GM23338 (cell line): ENCODE measurements around the gene PNPLA8. TPM values are rescaled to one million over a fixed set of nuclear protein-coding genes. Genes with fewer than 3 reads are reported as not detected.

Experiments used
- ATAC-seq: fragments of 200-7000 bp; cut with Tn5 transposase; 3 replicates; pipeline ENCODE4 v1.9.1; 2020
- DNase-seq: peaks from one replicate; pipeline ENCODE4 v3.0.0-alpha.2; 2015; ENCODE audit warnings: low spot score
- H2AFZ ChIP-seq: fragments of 200-600 bp; sonication (generic); 2 replicates; pipeline ENCODE4 v1.8.0; 2016; ENCODE audit warnings: antibody characterized with exemption, mild to moderate bottlenecking, moderate library complexity
- H3F3A ChIP-seq: fragments of 200-600 bp; sonication (generic); replicated peaks from 2 replicates; pipeline ENCODE4 v1.8.0; 2017; ENCODE audit warnings: antibody characterized with exemption, mixed run types, low read depth
- H3K27ac ChIP-seq: fragments of 200-600 bp; sonication (generic); 2 replicates; pipeline ENCODE4 v1.6.1; 2016; ENCODE audit warnings: low read depth
- H3K27me3 ChIP-seq: fragments of 200-600 bp; sonication (generic); 2 replicates; pipeline ENCODE4 v1.8.0; 2016; ENCODE audit warnings: mild to moderate bottlenecking, mixed run types, moderate library complexity; ENCODE audit not compliant: insufficient read depth
- H3K36me3 ChIP-seq: fragments of 200-600 bp; sonication (generic); 2 replicates; pipeline ENCODE4 v1.8.0; 2016; ENCODE audit warnings: mild to moderate bottlenecking; ENCODE audit not compliant: insufficient read depth
- H3K4me1 ChIP-seq: fragments of 200-600 bp; sonication (generic); 2 replicates; pipeline ENCODE4 v1.8.0; 2016; ENCODE audit warnings: mild to moderate bottlenecking, moderate library complexity; ENCODE audit not compliant: insufficient read depth
- H3K4me2 ChIP-seq: fragments of 200-600 bp; sonication (generic); 2 replicates; pipeline ENCODE4 v1.7.1; 2017; ENCODE audit warnings: mixed run types
- H3K4me3 ChIP-seq: fragments of 200-600 bp; sonication (generic); 2 replicates; pipeline ENCODE4 v1.6.1; 2016; ENCODE audit warnings: mixed run types
- H3K79me2 ChIP-seq: fragments of 200-600 bp; sonication (generic); replicated peaks from 2 replicates; pipeline ENCODE4 v1.8.0; 2017; ENCODE audit warnings: mild to moderate bottlenecking; ENCODE audit not compliant: insufficient read depth
- H3K9me2 ChIP-seq: fragments of 200-600 bp; sonication (generic); 2 replicates; pipeline ENCODE4 v1.8.0; 2017; ENCODE audit not compliant: insufficient read depth
- H4K20me1 ChIP-seq: fragments of 200-600 bp; sonication (generic); replicated peaks from 2 replicates; pipeline ENCODE4 v1.8.0; 2017; ENCODE audit warnings: mild to moderate bottlenecking; ENCODE audit not compliant: insufficient read depth
- H3K27ac Mint-ChIP-seq: 2 replicates; pipeline ENCODE4 v1.8.0; 2020; ENCODE audit warnings: inconsistent platforms, mild to moderate bottlenecking, moderate library complexity, mixed read lengths
- H3K27me3 Mint-ChIP-seq: 3 replicates; pipeline ENCODE4 v1.8.0; 2022; ENCODE audit warnings: low read depth, mild to moderate bottlenecking, moderate library complexity, mixed read lengths, inconsistent platforms; ENCODE audit not compliant: insufficient read depth, poor library complexity
- H3K36me3 Mint-ChIP-seq: 3 replicates; pipeline ENCODE4 v1.8.0; 2021; ENCODE audit warnings: low read depth, mild to moderate bottlenecking, inconsistent platforms, moderate library complexity, mixed read lengths
- H3K4me1 Mint-ChIP-seq: 3 replicates; pipeline ENCODE4 v1.8.0; 2020; ENCODE audit warnings: mild to moderate bottlenecking, inconsistent platforms, mixed read lengths
- H3K4me3 Mint-ChIP-seq: 3 replicates; pipeline ENCODE4 v1.8.0; 2021; ENCODE audit warnings: moderate library complexity, mild to moderate bottlenecking, inconsistent platforms, mixed read lengths
- H3K9me3 Mint-ChIP-seq: 3 replicates; pipeline ENCODE4 v1.8.0; 2020; ENCODE audit warnings: moderate library complexity, mild to moderate bottlenecking, inconsistent platforms, mixed read lengths
- EZH2 ChIP-seq: fragments of 200-600 bp; sonication (generic); IDR thresholded peaks from one replicate; pipeline ENCODE4 v1.8.0; 2017; ENCODE audit warnings: antibody characterized with exemption, mild to moderate bottlenecking, low read depth; ENCODE audit not compliant: unreplicated experiment
- EZH2phosphoT487 ChIP-seq: fragments of 200-600 bp; sonication (generic); IDR thresholded peaks from one replicate; pipeline ENCODE4 v1.8.1; 2018; ENCODE audit warnings: antibody characterized with exemption; ENCODE audit not compliant: unreplicated experiment
- JUNB ChIP-seq: IDR thresholded peaks from one replicate; pipeline ENCODE4 v1.6.1; 2016; ENCODE audit warnings: antibody characterized with exemption; ENCODE audit not compliant: unreplicated experiment
- NANOG ChIP-seq: IDR thresholded peaks from 2 replicates; pipeline ENCODE4 v1.6.1; 2016; ENCODE audit warnings: antibody characterized with exemption, borderline replicate concordance
- POLR2AphosphoS5 ChIP-seq: IDR thresholded peaks from 2 replicates; pipeline ENCODE4 v1.6.1; 2016; ENCODE audit warnings: antibody characterized with exemption, low read depth
- STAT1 ChIP-seq: IDR thresholded peaks from one replicate; pipeline ENCODE4 v1.6.1; 2016; ENCODE audit warnings: antibody characterized with exemption; ENCODE audit not compliant: unreplicated experiment
- ZNF114 ChIP-seq: fragments of 250-450 bp; sonication (Bioruptor Pico); IDR thresholded peaks from 2 replicates; pipeline ENCODE4 v1.5.0; 2020; ENCODE audit warnings: mild to moderate bottlenecking, moderate library complexity
- polyA plus RNA-seq: library from polyadenylated mRNA; unstranded; fragments of >200 nt; fragmentation: Nextera tagmentation; extraction: Ambion mirVana; gene quantifications from 2 replicates; pipeline ENCODE4 v1.2.1, GENCODE V29; 2016
- total RNA-seq: library from RNA; depleted of rRNA; stranded (reverse); fragments of >200 nt; shearing (Covaris generic); gene quantifications from 2 replicates; pipeline ENCODE4 v1.2.3, GENCODE V29; 2014
- TF ChIP-seq, protein P1 (sequence below): IDR thresholded peaks from 2 replicates; pipeline ENCODE4 v1.6.1; 2016; ENCODE audit warnings: antibody characterized with exemption
- TF ChIP-seq, protein P2 (sequence below): fragments of 250-450 bp; sonication (Bioruptor Pico); IDR thresholded peaks from 2 replicates; pipeline ENCODE4 v1.5.0; 2020; ENCODE audit warnings: mild to moderate bottlenecking, moderate library complexity
- TF ChIP-seq, protein P3 (sequence below): IDR thresholded peaks from one replicate; pipeline ENCODE4 v1.6.1; 2018; ENCODE audit warnings: antibody characterized with exemption; ENCODE audit not compliant: unreplicated experiment
- TF ChIP-seq, protein P4 (sequence below), 2 experiments: fragments of 200-600 bp in 1 of 2; sonication (generic) in 1 of 2; conservative IDR thresholded peaks; 2 replicates each; pipeline versions ENCODE4 v1.5.1 to v1.6.1; 2016 to 2017; ENCODE audit warnings: antibody characterized with exemption in 2 of 2, low read depth in 2 of 2, mild to moderate bottlenecking in 2 of 2, moderate library complexity in 1 of 2

Gene PNPLA8
- total and polyA plus RNA-seq, 2 experiments from 2014 or later = 12.5 to 13.6 TPM

DNA sequence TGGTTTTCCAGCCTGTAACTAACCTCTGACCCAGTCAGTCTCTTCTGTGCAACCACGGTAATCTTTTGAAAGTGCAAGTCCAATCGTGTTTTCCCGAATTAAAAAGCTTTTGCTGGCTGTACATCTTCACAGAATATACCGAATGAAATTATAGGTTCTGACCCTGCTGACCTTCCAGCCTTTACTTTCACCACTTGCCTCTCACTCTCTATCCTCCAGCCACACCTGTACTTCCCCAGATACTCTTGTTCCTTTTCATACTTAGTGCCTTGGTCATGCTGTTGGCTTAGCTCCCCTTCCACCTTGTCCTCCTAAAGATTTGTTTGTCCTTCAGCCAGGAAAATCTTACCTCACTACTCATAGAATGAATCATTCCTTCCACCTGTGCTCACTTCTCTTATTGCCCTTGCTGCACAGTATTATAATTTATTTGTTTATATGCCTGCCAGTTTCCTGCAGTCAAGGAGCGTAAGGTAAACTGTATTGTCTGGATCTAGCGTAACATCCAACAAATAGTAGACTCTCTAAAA is 2.3 kb upstream of the PNPLA8 start:
- H4K20me1 ChIP-seq = no peaks in the 10 kb centered on the region
- H3K4me2 ChIP-seq = no peak overlapping the region
- Mint-ChIP-seq H3K4me1 (peaks cover 22% of the 10 kb centered on the region), H3K36me3 (no peaks in the 10 kb centered on the region), H3K27ac (0 out of 2 replicates have a peak overlapping the region, but pooled peaks have one; percentile 18), H3K9me3 (no peaks in the 10 kb centered on the region), H3K4me3 (no peak overlapping the region), H3K27me3 (no peaks in the 10 kb centered on the region)
- H3K79me2 ChIP-seq = peaks cover 20% of the 10 kb centered on the region
- H3F3A ChIP-seq = peaks cover 8% of the 10 kb centered on the region; the same call in 1 of the 2 replicates
- H3K36me3 ChIP-seq = no peaks in the 10 kb centered on the region
- H3K27me3 ChIP-seq = no peaks in the 10 kb centered on the region
- no peak overlapping the region for H3K4me3 ChIP-seq
- H3K27ac ChIP-seq = no peak overlapping the region
- no peaks in the 10 kb centered on the region for H3K9me2 ChIP-seq
- H3K4me1 ChIP-seq = peaks cover 26% of the 10 kb centered on the region
- peak overlapping the region; percentile 21; the same call in 1 of the 2 replicates for H2AFZ ChIP-seq
- ATAC-seq (no peak), DNase-seq (no peak)
- TF ChIP-seq ZNF114 (CRISPR knock-in tag) = no peak
- TF ChIP-seq, protein P1, sequence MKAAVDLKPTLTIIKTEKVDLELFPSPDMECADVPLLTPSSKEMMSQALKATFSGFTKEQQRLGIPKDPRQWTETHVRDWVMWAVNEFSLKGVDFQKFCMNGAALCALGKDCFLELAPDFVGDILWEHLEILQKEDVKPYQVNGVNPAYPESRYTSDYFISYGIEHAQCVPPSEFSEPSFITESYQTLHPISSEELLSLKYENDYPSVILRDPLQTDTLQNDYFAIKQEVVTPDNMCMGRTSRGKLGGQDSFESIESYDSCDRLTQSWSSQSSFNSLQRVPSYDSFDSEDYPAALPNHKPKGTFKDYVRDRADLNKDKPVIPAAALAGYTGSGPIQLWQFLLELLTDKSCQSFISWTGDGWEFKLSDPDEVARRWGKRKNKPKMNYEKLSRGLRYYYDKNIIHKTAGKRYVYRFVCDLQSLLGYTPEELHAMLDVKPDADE = no peak
- no peak for TF ChIP-seq EZH2
- no peak for TF ChIP-seq STAT1
- TF ChIP-seq EZH2phosphoT487 = no peak
- TF ChIP-seq JUNB = no peak
- no peak for TF ChIP-seq POLR2AphosphoS5
- TF ChIP-seq, protein P2, sequence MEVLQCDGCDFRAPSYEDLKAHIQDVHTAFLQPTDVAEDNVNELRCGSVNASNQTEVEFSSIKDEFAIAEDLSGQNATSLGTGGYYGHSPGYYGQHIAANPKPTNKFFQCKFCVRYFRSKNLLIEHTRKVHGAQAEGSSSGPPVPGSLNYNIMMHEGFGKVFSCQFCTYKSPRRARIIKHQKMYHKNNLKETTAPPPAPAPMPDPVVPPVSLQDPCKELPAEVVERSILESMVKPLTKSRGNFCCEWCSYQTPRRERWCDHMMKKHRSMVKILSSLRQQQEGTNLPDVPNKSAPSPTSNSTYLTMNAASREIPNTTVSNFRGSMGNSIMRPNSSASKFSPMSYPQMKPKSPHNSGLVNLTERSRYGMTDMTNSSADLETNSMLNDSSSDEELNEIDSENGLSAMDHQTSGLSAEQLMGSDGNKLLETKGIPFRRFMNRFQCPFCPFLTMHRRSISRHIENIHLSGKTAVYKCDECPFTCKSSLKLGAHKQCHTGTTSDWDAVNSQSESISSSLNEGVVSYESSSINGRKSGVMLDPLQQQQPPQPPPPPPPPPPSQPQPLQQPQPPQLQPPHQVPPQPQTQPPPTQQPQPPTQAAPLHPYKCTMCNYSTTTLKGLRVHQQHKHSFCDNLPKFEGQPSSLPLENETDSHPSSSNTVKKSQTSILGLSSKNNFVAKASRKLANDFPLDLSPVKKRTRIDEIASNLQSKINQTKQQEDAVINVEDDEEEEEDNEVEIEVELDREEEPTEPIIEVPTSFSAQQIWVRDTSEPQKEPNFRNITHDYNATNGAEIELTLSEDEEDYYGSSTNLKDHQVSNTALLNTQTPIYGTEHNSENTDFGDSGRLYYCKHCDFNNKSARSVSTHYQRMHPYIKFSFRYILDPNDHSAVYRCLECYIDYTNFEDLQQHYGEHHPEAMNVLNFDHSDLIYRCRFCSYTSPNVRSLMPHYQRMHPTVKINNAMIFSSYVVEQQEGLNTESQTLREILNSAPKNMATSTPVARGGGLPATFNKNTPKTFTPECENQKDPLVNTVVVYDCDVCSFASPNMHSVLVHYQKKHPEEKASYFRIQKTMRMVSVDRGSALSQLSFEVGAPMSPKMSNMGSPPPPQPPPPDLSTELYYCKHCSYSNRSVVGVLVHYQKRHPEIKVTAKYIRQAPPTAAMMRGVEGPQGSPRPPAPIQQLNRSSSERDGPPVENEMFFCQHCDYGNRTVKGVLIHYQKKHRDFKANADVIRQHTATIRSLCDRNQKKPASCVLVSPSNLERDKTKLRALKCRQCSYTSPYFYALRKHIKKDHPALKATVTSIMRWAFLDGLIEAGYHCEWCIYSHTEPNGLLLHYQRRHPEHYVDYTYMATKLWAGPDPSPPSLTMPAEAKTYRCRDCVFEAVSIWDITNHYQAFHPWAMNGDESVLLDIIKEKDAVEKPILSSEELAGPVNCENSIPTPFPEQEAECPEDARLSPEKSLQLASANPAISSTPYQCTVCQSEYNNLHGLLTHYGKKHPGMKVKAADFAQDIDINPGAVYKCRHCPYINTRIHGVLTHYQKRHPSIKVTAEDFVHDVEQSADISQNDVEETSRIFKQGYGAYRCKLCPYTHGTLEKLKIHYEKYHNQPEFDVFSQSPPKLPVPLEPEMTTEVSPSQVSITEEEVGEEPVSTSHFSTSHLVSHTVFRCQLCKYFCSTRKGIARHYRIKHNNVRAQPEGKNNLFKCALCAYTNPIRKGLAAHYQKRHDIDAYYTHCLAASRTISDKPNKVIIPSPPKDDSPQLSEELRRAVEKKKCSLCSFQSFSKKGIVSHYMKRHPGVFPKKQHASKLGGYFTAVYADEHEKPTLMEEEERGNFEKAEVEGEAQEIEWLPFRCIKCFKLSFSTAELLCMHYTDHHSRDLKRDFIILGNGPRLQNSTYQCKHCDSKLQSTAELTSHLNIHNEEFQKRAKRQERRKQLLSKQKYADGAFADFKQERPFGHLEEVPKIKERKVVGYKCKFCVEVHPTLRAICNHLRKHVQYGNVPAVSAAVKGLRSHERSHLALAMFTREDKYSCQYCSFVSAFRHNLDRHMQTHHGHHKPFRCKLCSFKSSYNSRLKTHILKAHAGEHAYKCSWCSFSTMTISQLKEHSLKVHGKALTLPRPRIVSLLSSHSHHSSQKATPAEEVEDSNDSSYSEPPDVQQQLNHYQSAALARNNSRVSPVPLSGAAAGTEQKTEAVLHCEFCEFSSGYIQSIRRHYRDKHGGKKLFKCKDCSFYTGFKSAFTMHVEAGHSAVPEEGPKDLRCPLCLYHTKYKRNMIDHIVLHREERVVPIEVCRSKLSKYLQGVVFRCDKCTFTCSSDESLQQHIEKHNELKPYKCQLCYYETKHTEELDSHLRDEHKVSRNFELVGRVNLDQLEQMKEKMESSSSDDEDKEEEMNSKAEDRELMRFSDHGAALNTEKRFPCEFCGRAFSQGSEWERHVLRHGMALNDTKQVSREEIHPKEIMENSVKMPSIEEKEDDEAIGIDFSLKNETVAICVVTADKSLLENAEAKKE (CRISPR knock-in tag) = no peak
- TF ChIP-seq NANOG = no peak
- TF ChIP-seq, protein P3, sequence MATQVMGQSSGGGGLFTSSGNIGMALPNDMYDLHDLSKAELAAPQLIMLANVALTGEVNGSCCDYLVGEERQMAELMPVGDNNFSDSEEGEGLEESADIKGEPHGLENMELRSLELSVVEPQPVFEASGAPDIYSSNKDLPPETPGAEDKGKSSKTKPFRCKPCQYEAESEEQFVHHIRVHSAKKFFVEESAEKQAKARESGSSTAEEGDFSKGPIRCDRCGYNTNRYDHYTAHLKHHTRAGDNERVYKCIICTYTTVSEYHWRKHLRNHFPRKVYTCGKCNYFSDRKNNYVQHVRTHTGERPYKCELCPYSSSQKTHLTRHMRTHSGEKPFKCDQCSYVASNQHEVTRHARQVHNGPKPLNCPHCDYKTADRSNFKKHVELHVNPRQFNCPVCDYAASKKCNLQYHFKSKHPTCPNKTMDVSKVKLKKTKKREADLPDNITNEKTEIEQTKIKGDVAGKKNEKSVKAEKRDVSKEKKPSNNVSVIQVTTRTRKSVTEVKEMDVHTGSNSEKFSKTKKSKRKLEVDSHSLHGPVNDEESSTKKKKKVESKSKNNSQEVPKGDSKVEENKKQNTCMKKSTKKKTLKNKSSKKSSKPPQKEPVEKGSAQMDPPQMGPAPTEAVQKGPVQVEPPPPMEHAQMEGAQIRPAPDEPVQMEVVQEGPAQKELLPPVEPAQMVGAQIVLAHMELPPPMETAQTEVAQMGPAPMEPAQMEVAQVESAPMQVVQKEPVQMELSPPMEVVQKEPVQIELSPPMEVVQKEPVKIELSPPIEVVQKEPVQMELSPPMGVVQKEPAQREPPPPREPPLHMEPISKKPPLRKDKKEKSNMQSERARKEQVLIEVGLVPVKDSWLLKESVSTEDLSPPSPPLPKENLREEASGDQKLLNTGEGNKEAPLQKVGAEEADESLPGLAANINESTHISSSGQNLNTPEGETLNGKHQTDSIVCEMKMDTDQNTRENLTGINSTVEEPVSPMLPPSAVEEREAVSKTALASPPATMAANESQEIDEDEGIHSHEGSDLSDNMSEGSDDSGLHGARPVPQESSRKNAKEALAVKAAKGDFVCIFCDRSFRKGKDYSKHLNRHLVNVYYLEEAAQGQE = no peak
- TF ChIP-seq, protein P4, sequence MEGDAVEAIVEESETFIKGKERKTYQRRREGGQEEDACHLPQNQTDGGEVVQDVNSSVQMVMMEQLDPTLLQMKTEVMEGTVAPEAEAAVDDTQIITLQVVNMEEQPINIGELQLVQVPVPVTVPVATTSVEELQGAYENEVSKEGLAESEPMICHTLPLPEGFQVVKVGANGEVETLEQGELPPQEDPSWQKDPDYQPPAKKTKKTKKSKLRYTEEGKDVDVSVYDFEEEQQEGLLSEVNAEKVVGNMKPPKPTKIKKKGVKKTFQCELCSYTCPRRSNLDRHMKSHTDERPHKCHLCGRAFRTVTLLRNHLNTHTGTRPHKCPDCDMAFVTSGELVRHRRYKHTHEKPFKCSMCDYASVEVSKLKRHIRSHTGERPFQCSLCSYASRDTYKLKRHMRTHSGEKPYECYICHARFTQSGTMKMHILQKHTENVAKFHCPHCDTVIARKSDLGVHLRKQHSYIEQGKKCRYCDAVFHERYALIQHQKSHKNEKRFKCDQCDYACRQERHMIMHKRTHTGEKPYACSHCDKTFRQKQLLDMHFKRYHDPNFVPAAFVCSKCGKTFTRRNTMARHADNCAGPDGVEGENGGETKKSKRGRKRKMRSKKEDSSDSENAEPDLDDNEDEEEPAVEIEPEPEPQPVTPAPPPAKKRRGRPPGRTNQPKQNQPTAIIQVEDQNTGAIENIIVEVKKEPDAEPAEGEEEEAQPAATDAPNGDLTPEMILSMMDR (conservative IDR thresholded peaks at IDR 0.05; ENCODE audit: low read depth in 2 of 2) = no peak
